HG03342 (cell line): ENCODE data around the gene DRD3.
A peak's percentile ranks its signal among the peaks of the same experiment; 100 is the strongest.

Experiments used
- ATAC-seq: cut with Tn5 transposase; IDR thresholded peaks from one replicate; pipeline ENCODE4 v1.9.1; 2021; ENCODE audit warnings: mild to moderate bottlenecking, moderate library complexity; ENCODE audit not compliant: unreplicated experiment

The DRD3 gene

GRCh38 chr3:114178770-114179368 is at the start of gene DRD3:
Gene DRD3 (minus strand): TSS chr3:114179052. CDS start chr3:114171992, 7,060 bp downstream.
- no peak for ATAC-seq

DNA sequence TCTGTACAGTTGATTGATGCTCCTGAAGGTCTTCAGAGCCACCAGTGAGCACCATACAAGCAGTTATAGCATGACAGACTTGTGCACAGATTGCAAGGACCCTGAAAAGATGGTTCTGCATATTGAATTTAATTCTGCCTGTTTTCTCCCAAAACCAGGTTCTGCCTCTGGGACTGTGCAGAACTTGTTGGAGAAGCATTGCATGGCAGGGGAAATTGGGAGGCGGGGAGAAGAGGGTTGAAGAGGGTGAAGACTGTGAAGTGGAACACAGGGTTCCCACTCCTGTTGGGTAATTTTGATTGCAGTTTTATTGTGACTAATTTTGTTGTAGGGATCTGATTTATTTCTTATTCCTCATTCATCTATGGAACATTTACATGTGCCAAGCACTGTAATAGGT is 48.2 kb upstream of the DRD3 start:
- no peak for ATAC-seq

DNA sequence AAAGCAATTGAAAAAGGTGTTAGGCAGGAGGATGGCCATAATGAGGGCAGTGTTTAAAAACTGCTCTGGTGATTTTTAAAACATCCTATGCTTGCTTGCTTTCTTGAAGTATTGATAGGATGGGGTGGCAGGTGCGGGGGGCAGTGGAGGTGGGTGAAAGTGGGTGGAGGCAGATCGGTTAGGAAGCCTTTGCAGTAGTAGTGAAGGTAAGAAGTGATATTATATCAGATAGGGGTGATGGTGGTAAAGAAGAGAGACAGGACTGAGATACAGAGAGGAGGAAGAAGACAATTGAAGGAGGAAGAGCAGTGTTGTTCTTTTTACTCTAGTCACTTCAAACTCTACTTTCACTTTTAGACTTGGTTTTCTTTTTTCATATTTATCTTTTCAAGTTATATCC is 47.5 kb upstream of the DRD3 start:
- ATAC-seq = no peak

- ATAC-seq = peak; percentile 82
These were observed 44.3 kb upstream of the DRD3 start for GRCh38 chr3:114223143-114223542.

GRCh38 chr3:114221881-114222264 is 43.0 kb upstream of the DRD3 start:
- no peak for ATAC-seq

GRCh38 chr3:114221165-114221880 is 42.5 kb upstream of the DRD3 start:
- no peak for ATAC-seq

DNA sequence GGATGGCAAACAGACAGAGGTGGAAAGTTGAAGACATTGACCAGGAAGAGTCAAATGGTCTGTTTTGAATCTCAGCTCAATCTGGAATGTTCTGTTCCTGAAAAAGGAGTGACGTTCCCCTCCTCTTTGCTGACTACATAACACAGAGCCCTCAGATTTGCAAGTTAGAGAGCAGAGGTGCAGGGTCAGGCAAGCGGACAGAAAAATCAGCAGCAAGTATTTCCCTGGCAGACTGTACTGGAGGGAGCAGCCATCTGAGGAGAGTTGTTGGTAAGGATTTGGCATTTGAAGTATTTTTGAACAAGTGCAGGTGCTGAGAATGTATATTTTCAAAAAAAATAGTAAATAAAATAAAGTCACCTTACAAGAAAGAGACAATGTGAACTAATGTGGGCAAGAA is 40.9 kb upstream of the DRD3 start:
- ATAC-seq = no peak

DNA sequence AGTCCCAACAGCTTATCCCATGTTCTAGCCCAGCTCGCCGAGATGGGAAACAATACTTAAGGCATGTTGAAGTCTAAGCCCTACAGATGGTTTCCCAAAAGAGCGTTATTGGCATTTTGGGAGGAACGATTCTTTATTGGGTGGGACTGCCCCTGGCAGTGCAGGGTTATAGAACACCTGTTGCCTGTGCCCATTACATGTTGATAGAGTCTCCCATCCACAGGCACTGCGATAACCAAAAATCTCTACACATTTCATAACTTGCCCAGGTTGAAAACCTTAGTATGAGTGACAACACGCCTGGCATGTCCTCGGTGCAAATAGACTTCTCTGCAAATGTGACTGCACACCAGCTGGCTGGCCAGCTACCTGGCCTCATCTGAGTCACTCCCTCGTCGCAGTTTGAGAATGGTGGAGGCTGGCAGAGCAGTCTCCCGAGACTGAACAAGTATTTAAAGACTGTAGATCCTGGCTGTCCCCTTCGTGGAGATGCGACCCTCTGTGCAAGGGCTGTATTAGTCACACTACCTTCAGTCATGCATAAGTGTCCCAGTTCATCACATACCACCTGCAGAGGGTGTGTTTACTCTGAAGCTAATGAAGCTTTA is 39.8 kb upstream of the DRD3 start:
- no peak for ATAC-seq

- ATAC-seq = no peak
These were observed 39.2 kb upstream of the DRD3 start for GRCh38 chr3:114218006-114218405.

DNA sequence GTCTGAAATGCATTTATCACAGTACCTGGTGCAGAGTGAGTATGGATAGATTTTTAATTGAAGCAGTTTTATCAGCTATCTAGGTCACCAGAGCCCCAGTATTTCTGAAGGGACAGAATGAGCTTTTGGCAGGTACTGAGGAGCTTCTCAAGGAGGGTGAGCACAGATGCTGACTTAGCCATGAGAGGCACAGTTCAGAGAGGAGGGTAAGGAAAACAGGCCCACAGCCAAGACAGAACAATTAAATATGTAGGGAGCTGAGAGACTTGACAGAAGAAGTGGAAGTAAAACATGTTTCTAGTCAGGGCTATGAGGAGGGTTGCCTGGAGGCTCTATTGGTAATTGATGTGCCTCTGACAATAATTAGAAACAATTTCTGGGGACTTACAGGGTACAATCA is 38.4 kb upstream of the DRD3 start:
- no peak for ATAC-seq

DNA sequence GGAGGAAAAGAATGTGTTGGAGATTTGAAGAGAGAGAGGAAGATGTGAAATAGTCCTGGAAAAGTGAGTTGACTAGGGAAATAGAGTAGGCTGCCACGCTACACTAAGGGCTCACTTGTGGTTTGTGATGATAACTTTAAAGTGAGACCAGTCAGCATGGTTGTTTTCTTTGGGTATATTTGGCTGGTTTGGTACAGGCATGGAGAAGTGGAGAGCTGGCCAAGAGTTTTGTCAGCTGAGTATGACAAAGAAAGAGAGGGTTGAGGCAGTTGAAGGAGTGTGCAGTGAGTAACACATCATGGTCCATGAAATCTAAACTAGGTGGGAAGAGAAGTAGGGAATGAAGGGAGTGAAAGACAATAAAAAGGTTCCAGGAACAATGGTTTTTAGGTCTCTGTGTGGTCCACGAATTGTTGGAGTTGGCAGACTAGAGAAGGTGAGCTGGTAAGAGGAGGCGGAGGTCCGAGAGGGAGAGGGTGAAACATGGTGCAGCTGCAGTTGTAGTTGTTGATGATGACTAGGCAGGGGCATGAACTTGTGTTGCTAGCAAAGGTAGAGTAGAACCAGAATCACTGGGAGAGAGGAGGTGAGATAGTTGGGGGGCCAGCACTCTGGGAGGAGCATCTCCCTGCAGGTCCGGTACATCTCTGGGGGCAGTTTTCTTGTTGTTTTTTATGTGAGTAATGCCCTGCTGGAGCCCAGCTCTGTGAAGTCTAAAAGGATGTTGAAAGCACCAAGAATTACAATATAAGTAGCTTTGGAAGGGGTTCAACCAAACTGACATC is 37.5 kb upstream of the DRD3 start:
- ATAC-seq = no peak

- peak; percentile 21 for ATAC-seq
These were observed 35.9 kb upstream of the DRD3 start for GRCh38 chr3:114214542-114215341.

- peak; percentile 84 for ATAC-seq
These were observed 35.0 kb upstream of the DRD3 start for GRCh38 chr3:114213627-114214541.

DNA sequence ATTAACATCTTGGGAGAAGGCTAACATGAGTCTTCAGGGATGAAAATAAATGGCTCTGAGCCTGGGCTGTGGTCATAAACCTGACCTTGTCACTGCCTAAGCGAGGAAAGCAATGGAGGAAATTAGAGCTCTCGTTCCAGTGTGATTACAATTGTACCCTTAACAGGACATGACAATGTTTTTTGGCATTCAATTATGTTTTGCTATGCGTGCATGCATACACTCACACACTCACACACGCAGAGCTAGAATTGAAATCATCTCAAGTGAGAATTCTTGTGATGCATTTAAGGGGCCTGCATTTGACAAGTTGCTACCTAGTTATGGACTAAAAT is 34.4 kb upstream of the DRD3 start:
- peak; percentile 8 for ATAC-seq

- ATAC-seq = no peak
These were observed 33.8 kb upstream of the DRD3 start for GRCh38 chr3:114212646-114213045.

DNA sequence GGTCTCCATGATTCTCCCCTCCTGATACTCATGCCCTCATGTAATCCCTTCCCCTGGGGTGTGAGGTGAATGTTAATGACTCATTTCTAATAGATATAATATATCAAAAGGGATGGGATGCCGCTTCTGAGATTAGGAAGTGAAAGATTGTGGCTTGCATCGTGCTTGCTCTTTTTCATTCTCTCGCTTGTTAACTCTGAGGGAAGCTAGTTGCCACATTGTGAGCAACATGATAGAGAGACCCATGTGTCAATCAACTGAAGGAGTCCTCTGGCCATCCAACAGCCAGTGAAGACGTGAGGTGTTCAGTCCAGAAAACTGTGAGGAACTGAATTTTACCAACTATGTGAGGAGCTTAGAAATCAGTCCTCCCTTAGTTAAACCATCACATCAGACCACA is 28.9 kb upstream of the DRD3 start:
- peak; percentile 90 for ATAC-seq

DNA sequence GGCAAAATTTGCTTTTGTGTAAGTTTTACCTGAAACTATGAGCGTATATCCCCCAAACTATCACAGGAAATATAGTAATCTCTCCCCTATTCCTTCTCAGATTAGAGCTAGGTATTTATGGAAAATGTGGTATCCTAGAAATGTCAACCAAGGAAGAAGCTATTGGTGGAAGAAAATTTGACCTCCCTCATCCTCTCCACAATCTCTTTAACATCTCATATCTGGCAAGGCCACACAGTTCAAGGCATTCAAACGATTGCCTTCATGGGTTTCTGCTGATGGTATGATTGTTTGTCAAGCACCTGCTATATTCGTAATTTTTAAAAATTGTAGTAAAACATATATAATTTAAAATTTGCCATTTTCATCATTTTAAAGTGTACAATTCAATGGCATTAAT is 27.5 kb upstream of the DRD3 start:
- ATAC-seq = no peak

GRCh38 chr3:114205541-114205940 is 26.7 kb upstream of the DRD3 start:
- ATAC-seq = no peak

DNA sequence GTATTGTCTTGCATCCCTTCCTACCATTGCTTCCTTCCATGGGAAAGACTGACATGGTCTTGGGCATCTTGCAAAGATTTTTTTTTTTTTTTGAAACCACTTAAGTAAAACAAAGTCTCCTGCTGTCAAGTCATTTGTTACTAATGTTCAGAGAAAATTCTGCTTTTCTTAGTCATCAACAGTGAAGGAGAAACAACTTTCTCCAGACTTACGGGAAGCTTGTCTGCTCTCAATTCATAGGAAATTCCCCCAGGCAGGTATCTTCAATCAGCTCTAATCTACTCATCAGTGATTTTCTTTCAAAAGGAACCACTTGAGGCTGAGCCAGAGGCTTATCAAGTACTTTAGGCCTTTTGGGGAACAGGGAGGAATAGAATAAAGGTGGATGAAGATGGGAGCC is 15.9 kb upstream of the DRD3 start:
- ATAC-seq = no peak

- ATAC-seq = no peak
These were observed 13.3 kb upstream of the DRD3 start for GRCh38 chr3:114192136-114192535.
